ENCODE data around the gene SUSD3.

DNA sequence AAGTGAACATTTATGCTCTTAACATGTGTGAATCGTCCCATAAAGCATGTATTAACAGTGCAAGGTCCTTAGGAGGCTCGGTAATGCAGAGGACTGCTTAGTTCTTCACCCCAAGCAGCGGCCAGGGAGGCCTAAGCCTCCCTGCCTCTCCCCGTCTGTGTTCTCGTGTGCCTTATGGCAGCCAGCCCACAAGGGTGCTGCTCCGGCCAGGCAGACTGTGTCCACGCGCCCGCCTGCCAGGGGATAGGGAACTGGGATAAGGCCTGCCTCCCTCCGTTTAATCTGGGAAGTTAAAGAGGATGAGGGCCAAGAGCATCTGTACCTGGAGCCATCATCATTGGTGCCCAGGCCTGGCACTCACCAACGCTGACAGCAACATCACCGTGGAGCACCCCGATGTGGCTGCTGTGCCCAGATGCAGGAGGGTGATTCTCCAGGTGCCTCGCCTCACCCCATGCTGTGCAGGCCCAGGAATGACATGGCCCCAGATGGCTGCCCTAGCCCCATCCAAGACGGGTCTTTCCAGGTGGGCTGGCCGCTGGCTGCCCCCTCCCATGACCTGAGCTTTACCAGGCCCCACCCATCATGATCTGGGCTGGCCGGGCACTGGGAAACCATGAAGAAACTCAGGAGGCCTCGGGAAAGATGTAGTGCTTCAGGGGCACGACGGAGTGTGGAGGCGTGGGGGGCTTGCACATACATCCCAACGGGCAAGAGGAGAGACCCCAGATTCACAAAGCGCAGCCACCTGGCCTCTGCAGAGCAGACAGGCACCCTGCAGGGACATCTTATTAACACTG lies 35.6 kb upstream of the SUSD3 start:
- TF ChIP-seq, protein P1, sequence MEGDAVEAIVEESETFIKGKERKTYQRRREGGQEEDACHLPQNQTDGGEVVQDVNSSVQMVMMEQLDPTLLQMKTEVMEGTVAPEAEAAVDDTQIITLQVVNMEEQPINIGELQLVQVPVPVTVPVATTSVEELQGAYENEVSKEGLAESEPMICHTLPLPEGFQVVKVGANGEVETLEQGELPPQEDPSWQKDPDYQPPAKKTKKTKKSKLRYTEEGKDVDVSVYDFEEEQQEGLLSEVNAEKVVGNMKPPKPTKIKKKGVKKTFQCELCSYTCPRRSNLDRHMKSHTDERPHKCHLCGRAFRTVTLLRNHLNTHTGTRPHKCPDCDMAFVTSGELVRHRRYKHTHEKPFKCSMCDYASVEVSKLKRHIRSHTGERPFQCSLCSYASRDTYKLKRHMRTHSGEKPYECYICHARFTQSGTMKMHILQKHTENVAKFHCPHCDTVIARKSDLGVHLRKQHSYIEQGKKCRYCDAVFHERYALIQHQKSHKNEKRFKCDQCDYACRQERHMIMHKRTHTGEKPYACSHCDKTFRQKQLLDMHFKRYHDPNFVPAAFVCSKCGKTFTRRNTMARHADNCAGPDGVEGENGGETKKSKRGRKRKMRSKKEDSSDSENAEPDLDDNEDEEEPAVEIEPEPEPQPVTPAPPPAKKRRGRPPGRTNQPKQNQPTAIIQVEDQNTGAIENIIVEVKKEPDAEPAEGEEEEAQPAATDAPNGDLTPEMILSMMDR (IDR thresholded peaks at IDR 0.05; ENCODE audit: low read depth, low read length, missing input control), result no peak
- TF ChIP-seq YY1 (IDR thresholded peaks at IDR 0.05) (no peak), RAD21 (IDR thresholded peaks at IDR 0.05) (no peak), EGR1 (IDR thresholded peaks at IDR 0.05; ENCODE audit: low read depth in 2 of 2) (no peak), GABPA (IDR thresholded peaks at IDR 0.05 in 1 of 2, conservative IDR thresholded peaks at IDR 0.05 in 1 of 2) (no peak), SP1 (IDR thresholded peaks at IDR 0.05) (no peak), TAF1 (conservative IDR thresholded peaks at IDR 0.05) (no peak), HNF4G (IDR thresholded peaks at IDR 0.05) (no peak)
- TF ChIP-seq, protein P2, sequence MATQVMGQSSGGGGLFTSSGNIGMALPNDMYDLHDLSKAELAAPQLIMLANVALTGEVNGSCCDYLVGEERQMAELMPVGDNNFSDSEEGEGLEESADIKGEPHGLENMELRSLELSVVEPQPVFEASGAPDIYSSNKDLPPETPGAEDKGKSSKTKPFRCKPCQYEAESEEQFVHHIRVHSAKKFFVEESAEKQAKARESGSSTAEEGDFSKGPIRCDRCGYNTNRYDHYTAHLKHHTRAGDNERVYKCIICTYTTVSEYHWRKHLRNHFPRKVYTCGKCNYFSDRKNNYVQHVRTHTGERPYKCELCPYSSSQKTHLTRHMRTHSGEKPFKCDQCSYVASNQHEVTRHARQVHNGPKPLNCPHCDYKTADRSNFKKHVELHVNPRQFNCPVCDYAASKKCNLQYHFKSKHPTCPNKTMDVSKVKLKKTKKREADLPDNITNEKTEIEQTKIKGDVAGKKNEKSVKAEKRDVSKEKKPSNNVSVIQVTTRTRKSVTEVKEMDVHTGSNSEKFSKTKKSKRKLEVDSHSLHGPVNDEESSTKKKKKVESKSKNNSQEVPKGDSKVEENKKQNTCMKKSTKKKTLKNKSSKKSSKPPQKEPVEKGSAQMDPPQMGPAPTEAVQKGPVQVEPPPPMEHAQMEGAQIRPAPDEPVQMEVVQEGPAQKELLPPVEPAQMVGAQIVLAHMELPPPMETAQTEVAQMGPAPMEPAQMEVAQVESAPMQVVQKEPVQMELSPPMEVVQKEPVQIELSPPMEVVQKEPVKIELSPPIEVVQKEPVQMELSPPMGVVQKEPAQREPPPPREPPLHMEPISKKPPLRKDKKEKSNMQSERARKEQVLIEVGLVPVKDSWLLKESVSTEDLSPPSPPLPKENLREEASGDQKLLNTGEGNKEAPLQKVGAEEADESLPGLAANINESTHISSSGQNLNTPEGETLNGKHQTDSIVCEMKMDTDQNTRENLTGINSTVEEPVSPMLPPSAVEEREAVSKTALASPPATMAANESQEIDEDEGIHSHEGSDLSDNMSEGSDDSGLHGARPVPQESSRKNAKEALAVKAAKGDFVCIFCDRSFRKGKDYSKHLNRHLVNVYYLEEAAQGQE (IDR thresholded peaks at IDR 0.05), result no peak
- TF ChIP-seq, protein P3, sequence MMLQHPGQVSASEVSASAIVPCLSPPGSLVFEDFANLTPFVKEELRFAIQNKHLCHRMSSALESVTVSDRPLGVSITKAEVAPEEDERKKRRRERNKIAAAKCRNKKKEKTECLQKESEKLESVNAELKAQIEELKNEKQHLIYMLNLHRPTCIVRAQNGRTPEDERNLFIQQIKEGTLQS (IDR thresholded peaks at IDR 0.05), result no peak
- TF ChIP-seq, protein P4, sequence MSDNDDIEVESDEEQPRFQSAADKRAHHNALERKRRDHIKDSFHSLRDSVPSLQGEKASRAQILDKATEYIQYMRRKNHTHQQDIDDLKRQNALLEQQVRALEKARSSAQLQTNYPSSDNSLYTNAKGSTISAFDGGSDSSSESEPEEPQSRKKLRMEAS (IDR thresholded peaks at IDR 0.05), result no peak
